NCI-H2227 (cell line): ENCODE data around the gene TNFSF9.
"Not testable (repeated sequence)": the region's sequence is repeated elsewhere in the genome, so short reads cannot be mapped to it uniquely, and the experiment has no call there.

ENCODE experiments used
- DNase-seq: peaks from one replicate; lab custom pipeline; 2025; ENCODE audit not compliant: unreplicated experiment; lab: John Stamatoyannopoulos, UW

Gene TNFSF9

DNA sequence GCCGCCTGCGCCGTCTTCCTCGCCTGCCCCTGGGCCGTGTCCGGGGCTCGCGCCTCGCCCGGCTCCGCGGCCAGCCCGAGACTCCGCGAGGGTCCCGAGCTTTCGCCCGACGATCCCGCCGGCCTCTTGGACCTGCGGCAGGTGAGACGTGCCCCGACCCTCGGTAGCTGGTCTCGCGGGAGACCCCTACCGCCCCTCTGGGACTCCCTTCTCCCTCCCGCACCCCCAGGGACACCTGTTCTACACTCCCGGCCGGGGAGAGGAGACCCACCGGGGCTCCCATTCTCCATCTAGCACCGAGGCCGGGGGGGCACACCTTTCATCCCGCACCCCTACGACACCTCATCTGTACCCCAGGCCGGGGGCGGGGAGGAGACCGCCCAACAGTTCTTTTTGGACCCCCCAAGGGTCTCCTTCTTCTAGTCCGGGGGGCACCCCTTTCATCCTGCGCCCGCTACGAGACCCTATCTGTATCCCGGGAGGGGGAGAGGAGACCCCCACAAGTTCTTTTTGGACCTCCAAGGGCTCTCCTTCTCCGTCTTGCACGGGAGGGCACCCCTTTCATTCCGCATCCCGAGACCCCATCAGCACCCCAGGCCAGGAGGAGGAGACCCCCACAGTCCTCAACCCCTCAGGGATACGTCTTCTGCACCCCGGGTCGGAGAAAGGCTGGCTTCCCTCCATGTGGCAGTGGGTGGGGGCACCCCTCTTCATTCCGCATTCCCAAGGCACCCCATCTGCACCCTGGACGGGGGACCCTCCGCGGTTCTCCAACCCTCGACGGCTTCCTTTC lies 533 bp downstream of the TNFSF9 start:
- no peak for DNase-seq

DNA sequence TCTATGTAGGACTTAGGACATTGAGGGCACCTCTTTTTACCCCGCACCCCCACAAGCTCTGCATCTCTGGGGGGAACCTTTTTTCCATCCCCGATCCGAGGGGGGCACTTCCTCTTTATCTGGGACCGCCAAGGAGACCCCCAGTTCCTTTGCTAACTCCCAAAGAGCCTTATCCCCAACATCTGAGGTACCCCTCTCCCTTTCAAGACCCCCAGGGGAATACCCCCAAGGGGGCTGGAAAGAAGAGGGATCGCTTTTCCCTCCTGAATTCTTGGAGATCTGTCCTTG lies 1.1 kb downstream of the TNFSF9 start:
- DNase-seq: no peak

DNA sequence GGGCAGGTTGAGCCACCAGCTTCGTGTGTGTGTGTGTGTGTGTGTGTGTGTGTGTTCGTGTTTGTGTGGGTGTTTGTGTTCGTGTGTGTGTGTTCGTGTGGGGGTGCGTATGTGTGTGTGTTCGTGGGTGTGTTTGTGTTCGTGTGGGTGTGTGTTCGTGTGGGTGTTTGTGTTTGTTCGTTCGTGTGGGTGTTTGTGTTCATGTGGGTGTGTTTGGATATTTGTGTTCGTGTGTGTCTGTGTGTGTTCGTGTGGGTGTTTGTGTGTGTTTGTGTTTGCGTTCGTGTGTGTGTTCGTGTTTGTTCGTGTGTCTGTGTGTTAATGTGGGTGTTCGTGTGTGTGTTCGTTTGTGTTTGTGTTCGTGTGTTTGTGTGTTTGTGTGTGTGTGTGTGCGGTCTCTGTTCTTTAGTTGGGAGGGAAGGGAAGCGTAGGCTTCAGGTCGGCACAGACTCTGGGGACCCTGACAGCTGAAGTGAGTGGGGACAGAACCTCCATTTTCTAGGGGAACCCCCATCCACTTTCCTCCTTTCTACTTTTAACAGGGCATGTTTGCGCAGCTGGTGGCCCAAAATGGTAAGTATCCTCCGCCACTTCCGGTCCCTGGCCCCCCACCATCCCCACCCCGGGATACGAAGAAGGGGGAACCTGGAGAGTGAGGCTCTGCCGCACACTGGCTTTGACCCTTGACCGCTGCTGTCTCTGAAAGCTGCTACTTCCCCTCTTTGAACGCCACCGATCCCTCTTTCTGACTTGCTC lies 1.6 kb downstream of the TNFSF9 start:
- no peak for DNase-seq

DNA sequence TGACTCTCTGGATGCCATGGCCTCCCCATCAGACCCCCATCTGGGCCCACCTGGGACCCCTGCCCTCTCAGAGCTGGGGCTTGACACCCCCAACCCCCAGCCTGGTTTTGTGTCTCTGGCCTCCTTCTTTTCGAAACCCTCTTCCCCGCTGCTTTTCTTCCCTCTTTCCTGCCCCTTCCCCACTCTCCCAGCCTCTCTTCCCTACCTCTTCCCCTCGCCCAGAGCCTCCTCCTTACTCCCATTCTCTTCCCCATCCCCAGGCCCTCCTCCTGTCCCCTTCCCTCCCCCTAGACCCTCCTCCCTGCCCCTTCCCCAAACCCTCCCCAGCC lies 2.1 kb downstream of the TNFSF9 start:
- no peak for DNase-seq

GRCh38 chr19:6533746-6534418 lies 3.1 kb downstream of the TNFSF9 start:
- no peak for DNase-seq

GRCh38 chr19:6534451-6535093 lies 3.7 kb downstream of the TNFSF9 start:
- DNase-seq: no peak

DNA sequence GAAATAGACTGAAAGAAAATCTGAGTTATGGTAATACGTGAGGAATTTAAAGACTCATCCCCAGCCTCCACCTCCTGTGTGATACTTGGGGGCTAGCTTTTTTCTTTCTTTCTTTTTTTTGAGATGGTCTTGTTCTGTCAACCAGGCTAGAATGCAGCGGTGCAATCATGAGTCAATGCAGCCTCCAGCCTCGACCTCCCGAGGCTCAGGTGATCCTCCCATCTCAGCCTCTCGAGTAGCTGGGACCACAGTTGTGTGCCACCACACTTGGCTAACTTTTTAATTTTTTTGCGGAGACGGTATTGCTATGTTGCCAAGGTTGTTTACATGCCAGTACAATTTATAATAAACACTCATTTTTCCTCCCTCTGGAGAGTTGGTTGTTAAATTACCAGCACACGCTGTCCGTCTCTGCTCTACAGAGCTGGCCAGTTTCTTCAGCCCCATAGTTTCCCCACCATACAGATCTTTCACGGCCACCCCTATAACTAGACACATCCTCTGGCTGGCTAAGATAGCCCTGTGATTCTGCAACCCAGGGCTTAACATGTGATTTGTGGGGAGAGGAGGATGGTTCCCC lies 4.8 kb downstream of the TNFSF9 start:
- no peak for DNase-seq

- DNase-seq: no peak
Observed at GRCh38 chr19:6539514-6539913, 8.7 kb downstream of the TNFSF9 start.

- no peak for DNase-seq
Observed at GRCh38 chr19:6540918-6541689, 10.3 kb downstream of the TNFSF9 start.

- no peak for DNase-seq
Observed at GRCh38 chr19:6543866-6544347, 13.1 kb downstream of the TNFSF9 start.

DNA sequence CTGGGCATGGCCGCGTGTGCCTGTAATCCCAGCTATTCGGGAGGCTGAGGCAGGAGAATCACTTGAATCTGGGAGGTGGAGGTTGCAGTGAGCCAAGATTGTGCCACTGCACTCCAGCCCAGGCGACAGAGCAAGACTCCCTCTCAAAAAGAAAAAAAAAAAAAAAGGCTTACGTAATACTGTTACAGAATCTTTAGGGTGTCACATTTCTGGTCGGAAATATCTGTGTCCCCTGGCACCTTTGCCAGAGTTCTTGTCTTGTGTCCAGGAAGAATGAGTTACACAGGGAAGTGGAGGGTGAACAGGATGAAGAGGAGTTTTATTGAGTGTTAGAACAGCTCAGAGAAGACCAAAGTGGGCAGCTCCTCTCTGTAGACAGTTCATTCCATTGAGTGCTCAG lies 19.9 kb downstream of the TNFSF9 start:
- not testable (repeated sequence) for DNase-seq

GRCh38 chr19:6551091-6551490 lies 20.3 kb downstream of the TNFSF9 start:
- DNase-seq: no peak

DNA sequence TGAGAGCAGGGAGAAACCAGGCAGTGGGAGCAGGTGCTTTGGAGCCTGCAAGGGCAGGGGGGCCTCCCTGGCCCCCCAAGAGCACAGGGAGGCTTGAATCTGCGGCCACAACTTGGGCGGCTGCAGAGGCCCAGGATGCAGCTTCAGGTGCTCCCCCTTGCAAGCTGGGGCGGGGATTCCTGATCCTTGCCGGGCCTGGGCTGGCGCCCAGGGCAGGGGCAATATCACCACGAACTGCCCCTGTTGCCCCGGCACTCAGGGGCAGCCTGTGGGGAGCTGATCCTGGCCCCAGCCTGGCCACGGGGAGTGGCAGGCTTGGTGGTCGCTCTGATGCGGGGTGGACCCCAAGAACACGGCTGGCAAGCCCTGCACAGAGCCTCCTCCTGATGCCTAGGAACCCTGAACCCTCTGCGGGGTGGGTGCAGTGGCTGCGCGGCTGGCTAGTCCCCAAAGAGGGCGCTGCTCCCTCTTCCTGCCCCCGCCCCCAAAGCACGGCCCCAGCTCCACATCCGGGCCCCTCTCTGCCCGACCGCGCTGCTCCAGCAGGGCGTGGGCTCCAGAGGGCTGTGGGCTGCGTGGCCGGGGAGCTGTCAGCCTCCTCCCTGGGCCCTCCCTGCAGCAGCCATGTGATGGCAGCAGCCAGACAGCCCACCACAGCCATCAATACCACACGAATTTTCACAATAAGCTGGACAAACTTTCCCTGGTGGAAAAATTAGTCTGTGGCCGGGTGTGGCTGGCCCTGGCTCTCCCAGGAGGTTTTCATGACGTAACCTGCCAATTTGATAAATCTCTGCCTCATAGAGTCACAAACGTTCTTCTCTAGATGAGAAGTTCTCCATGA lies 21.0 kb downstream of the TNFSF9 start:
- no peak for DNase-seq

GRCh38 chr19:6556043-6556449 lies 25.2 kb downstream of the TNFSF9 start:
- no peak for DNase-seq

DNA sequence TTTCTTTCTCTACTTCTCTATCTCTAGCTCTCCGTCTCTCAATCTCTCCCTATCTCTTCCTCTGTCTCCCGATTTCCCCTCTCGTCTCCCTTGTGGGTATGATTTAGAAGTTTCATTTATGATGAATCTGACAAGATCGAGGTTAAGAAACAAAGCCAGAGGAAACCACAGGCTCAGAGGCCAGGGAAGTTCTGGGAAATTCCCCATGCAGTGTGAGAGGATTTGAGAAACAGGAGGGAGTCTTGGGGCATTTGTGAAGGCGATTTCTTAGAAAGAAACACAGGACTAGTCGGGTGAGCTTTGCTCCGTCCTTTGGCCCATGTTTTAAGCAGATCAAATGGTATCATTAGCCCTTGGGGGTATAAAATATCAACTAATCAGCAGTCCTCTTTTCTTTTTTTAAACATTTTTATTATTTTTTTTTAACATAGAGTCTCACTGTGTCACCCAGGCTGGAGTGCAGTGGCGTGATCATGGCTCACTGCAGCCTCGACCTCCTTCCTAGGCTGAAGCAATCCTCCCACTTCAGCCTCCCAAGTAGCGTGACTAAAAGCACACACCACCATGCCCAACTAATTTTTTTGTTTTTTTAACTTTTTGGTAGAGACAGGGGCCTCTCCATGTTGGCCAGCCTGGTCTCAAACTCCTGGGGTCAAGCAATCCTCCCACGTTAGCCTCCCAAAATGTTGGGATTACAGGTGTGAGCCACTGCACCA lies 25.8 kb downstream of the TNFSF9 start:
- DNase-seq: no peak

GRCh38 chr19:6562437-6562836 lies 31.6 kb downstream of the TNFSF9 start:
- DNase-seq: not testable (repeated sequence)

DNA sequence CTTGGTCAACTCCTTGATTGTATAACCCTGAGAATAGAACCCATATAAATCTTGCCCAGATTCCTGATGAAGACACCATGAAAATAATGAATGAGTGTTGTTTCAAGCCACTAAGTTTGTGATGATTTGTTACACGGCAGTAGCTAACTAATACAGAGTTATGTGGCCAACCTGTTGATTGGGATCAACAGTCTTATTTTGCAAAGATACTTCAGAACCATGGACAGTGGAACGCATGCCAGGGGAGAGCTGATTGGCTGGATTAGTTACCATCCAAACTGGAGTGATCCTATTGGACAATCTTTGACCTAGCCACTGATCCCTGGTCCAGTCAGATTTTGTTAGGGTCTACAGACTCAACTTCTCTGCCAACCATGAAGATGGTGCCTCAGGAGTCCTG lies 33.6 kb downstream of the TNFSF9 start:
- DNase-seq: no peak

DNA sequence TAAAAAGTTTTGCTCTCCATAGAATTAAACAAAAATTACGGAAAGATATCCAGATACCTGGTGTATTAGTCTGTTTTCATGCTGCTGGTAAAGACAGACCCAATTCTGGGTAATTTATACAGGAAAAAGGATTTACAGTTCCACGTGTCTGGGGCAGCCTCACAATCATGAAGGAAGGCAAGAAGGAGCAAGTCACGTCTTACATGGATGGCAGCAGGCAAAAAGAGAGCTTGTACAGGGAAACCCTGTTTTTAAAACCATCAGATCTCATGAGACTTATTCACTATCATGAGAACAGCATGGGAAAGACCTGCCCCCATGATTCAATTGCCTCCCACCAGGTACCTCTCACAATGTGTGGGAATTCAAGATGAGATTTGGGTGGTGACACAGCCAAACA lies 35.9 kb downstream of the TNFSF9 start:
- not testable (repeated sequence) for DNase-seq

DNA sequence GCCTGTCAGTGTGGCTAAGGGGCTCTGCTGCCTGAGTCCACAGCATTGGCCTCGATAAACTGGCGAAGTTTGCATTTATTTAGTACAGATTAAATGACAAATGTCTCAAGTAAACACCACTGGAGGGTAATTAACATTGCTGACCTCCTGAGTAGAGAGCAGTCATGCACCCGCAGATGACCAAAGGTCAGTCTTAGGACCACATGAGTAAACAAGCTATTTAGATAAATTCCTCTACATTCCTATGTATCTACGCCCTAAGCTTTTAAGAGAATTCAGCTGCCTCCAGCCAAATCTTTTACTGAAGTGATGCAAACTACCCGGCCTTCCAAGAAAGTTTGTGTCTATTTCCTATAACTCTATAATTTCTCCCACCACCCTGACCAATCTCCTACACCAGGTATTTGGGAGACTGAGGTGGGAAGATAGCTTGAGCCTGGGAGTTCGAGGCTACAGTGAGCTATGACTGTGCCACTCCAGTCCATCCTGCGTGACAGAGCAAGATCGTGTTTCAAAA lies 37.2 kb downstream of the TNFSF9 start:
- no peak for DNase-seq
